Right lobe of liver (tissue), 6 donors: ENCODE results near the gene TEX52. TPM values are rescaled to one million over a fixed set of nuclear protein-coding genes. Genes with fewer than 3 reads are reported as not detected.

ENCODE experiments used
- ATAC-seq, 4 donors: fragments of 200-7000 bp; cut with Tn5 transposase; one replicate each; pipeline ENCODE4 v1.9.1; 2020; ENCODE audit warnings: mild to moderate bottlenecking in 4 of 4, moderate library complexity in 4 of 4
- DNase-seq, 3 donors: peaks; one replicate each; pipeline ENCODE4 v3.0.0-alpha.2; 2020
- H3K27ac ChIP-seq, 3 donors: fragments of 200-600 bp; one replicate each; pipeline ENCODE4 v1.8.0; 2022
- H3K27me3 ChIP-seq, 2 donors: fragments of 200-600 bp; one replicate each; pipeline ENCODE4 v1.8.0; 2022
- H3K36me3 ChIP-seq, 4 donors: fragments of 200-600 bp; sonication (generic) in 1 of 4; one replicate each; pipeline versions ENCODE4 v1.5.1 to v1.8.0; 2017 to 2022; ENCODE audit warnings: control low read depth in 1 of 4
- H3K4me1 ChIP-seq, 4 donors: fragments of 200-600 bp; sonication (generic) in 1 of 4; one replicate each; pipeline versions ENCODE4 v1.5.1 to v1.8.0; 2017 to 2022; ENCODE audit warnings: control low read depth in 1 of 4
- H3K4me3 ChIP-seq, 3 donors: fragments of 200-600 bp; one replicate each; pipeline ENCODE4 v1.8.0; 2022
- H3K9me3 ChIP-seq, 4 donors: fragments of 200-600 bp; sonication (generic) in 1 of 4; one replicate each; pipeline versions ENCODE4 v1.5.1 to v1.8.0; 2017 to 2022; ENCODE audit warnings: control low read depth in 1 of 4
- POLR2A ChIP-seq: fragments of 450-650 bp; IDR thresholded peaks from one replicate; pipeline ENCODE4 v1.6.1; 2017; ENCODE audit warnings: antibody characterized with exemption, mild to moderate bottlenecking
- WGBS: methylation state at CpG from one replicate; pipeline ENCODE4 v1.1.6; 2018; ENCODE audit warnings: low coverage, low lambda C conversion rate; ENCODE audit not compliant: insufficient coverage; ENCODE audit errors: missing lambda C conversion rate; 5-methylcytosine and 5-hydroxymethylcytosine counted together
- intact Hi-C, 2 donors: fragments of 100-400 bp; cut with DNase I; formaldehyde crosslinking; loops; one replicate each; pipeline versions ENCODE4 v1.11.2 to v1.14.1; 2022
- long read RNA-seq: library from polyadenylated mRNA; unstranded; transcript quantifications from one replicate; pipeline ENCODE4 v2.0.0, GENCODE V29; 2019
- total RNA-seq, 6 experiments: library from RNA; depleted of rRNA in 2 of 6; stranded (reverse); fragments of >200 nt in 2 of 6; fragmentation: NEBNext Ultra II Directional in 3 of 6; extraction: Animal tissue kit (Norgen Biotek cat#: 25700) in 3 of 6; gene quantifications; one replicate each; pipeline versions ENCODE4 v1.1.0 to v1.2.4, GENCODE V29; 2016 to 2023
- TF ChIP-seq, protein P1 (sequence below), 4 donors: fragments of 200-600 bp in 3 of 4; fragments of 450-650 bp in 1 of 4; IDR thresholded peaks; one replicate each; pipeline versions ENCODE4 v1.5.1 to v1.8.0; 2016 to 2022; ENCODE audit warnings: antibody characterized with exemption in 4 of 4, mild to moderate bottlenecking in 2 of 4
- donor health status: DM: no; HTN: yes; CAD: no.
- donor health status: DM: no; HTN: no; CAD: no.
- donor health status: DM: no; HTN: no; CAD: no.
- donor health status: DM: no; HTN: yes; CAD: no.
- donor health status: DM: no; HTN: yes; CAD: no.

TEX52 gene
- not detected for total RNA-seq
- long read RNA-seq, result 0 reads

DNA sequence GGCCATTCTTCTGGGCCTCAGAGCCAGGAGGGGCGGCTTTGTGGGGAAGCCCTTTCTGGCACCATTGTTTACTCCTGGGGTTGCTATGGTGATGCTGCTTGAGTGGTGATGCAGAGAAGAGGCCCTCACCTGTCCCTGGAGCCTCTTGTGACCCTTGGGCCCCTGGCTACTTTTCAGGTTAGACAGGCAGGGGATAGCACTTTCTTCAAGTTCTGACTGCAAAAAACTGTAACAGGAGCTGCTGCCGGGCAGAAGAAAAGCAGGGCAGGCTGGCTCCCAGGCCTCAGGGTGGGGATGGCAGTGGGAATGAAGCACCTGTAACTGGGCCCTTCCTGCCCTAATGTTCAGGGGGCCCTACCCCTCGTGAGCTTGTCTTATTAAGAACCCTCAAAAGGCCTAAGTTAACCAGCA lies at the start of gene TEX52:
TEX52 (minus strand) TSS at position 19 of the 411 bp plus-strand sequence; CDS start at position 6, 13 bp downstream.
- Histone ChIP-seq H3K36me3 (no peaks in the 10 kb centered on the region), H3K4me1 (no peaks in the 10 kb centered on the region), H3K27ac (no peak within 1 kb of the TSS), H3K4me3 (no peak within 1 kb of the TSS), H3K27me3 (no peaks in the 10 kb centered on the region), H3K9me3 (no peaks in the 10 kb centered on the region)
- TF ChIP-seq, protein P1, sequence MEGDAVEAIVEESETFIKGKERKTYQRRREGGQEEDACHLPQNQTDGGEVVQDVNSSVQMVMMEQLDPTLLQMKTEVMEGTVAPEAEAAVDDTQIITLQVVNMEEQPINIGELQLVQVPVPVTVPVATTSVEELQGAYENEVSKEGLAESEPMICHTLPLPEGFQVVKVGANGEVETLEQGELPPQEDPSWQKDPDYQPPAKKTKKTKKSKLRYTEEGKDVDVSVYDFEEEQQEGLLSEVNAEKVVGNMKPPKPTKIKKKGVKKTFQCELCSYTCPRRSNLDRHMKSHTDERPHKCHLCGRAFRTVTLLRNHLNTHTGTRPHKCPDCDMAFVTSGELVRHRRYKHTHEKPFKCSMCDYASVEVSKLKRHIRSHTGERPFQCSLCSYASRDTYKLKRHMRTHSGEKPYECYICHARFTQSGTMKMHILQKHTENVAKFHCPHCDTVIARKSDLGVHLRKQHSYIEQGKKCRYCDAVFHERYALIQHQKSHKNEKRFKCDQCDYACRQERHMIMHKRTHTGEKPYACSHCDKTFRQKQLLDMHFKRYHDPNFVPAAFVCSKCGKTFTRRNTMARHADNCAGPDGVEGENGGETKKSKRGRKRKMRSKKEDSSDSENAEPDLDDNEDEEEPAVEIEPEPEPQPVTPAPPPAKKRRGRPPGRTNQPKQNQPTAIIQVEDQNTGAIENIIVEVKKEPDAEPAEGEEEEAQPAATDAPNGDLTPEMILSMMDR (IDR thresholded peaks at IDR 0.05), result no peak
- TF ChIP-seq POLR2A, result no peak
- DNase-seq, result no peak
- intact Hi-C loops, result loop anchor here in 1 of 2 donors (10.0 kb wide), 1 partner anchor 88 kb away; no protein-coding TSS in a partner anchor
- WGBS, result 100% methylated on average over 1 of the region's 3 CpGs
- ATAC-seq, result no peak

DNA sequence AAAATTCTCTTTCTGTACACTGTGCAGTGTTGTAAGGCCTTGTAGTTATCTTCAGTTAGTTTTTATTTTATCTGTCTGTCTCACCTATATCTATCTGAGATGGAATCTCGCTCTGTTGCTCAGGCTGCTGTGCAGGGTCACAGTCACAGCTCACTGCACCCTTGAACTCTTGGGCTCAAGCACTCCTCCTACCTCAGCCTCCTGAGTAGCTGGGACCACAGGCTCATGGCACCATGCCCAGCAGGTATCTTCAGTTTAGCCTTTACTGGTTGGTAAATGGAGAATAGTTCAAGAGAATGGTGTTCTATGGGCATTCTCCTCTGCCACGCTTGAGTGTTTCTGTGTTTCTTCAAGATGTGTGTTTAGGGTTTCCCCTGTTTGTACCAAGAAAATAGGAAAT lies 47.4 kb upstream of the TEX52 start:
- 93% methylated on average over 2 of the region's 2 CpGs for whole genome bisulfite sequencing
- Histone ChIP-seq H3K27ac (no peak overlapping the region), H3K9me3 (no peaks in the 10 kb centered on the region), H3K4me3 (no peak overlapping the region), H3K27me3 (no peaks in the 10 kb centered on the region), H3K4me1 (no peaks in the 10 kb centered on the region), H3K36me3 (no peaks in the 10 kb centered on the region)
- no peak for DNase-seq
- intact Hi-C loops, result no loop called here
- TF ChIP-seq POLR2A, result no peak
- TF ChIP-seq, protein P1 (IDR thresholded peaks at IDR 0.05), result no peak
- ATAC-seq, result no peak

- no peaks in the 10 kb centered on the region for H3K9me3 ChIP-seq
- no peak overlapping the region for H3K4me3 ChIP-seq
- ATAC-seq, result peak; percentile 67 to 92 (median 85)
- H3K4me1 ChIP-seq, result no peaks in the 10 kb centered on the region
- no peaks in the 10 kb centered on the region for H3K27me3 ChIP-seq
- H3K27ac ChIP-seq, result no peak overlapping the region
- intact Hi-C loops, result no loop called here
- TF ChIP-seq, protein P1 (IDR thresholded peaks at IDR 0.05), result no peak
- no peak for TF ChIP-seq POLR2A
- WGBS, result 34% methylated on average over 4 of the region's 4 CpGs
- no peak for DNase-seq
- no peaks in the 10 kb centered on the region for H3K36me3 ChIP-seq
These were observed 45.5 kb upstream of the TEX52 start for GRCh38 chr12:2902272-2902880.

DNA sequence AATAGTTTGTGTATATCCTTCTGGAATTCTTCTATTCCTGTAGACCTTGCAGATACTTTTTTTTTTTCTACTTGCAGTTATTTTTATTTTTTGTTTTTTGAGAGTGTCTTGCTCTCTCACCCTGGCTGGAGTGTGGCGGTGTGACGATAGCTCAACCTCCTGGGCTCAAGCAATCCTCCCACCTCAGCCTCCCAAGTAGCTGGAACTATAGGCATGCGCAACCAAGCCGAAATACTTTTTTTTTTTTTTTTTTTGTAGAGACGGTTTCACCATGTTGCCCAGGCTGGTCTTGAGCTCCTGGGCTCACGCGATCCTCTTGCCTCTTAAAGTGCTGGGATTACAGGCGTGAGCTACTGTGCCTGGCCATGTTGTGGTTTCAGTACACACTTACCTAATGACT lies 43.8 kb upstream of the TEX52 start:
- no peaks in the 10 kb centered on the region for H3K4me1 ChIP-seq
- no peaks in the 10 kb centered on the region for H3K27me3 ChIP-seq
- intact Hi-C loops, result no loop called here
- H3K27ac ChIP-seq, result no peak overlapping the region
- H3K9me3 ChIP-seq, result no peaks in the 10 kb centered on the region
- H3K4me3 ChIP-seq, result no peak overlapping the region
- WGBS, result 95% methylated on average over 8 of the region's 8 CpGs
- no peak for TF ChIP-seq POLR2A
- H3K36me3 ChIP-seq, result no peaks in the 10 kb centered on the region
- DNase-seq, result no peak
- ATAC-seq, result no peak

- H3K4me1 ChIP-seq, result no peaks in the 10 kb centered on the region
- H3K27me3 ChIP-seq, result no peaks in the 10 kb centered on the region
- DNase-seq (no peak), ATAC-seq (no peak)
- no peaks in the 10 kb centered on the region for H3K36me3 ChIP-seq
- no peak for TF ChIP-seq POLR2A
- TF ChIP-seq, protein P1 (IDR thresholded peaks at IDR 0.05), result no peak
- 100% methylated on average over 1 of the region's 5 CpGs for WGBS
- H3K9me3 ChIP-seq, result no peaks in the 10 kb centered on the region
- H3K4me3 ChIP-seq, result no peak overlapping the region
- intact Hi-C loops, result no loop called here
- H3K27ac ChIP-seq, result no peak overlapping the region
These were observed 40.6 kb upstream of the TEX52 start for GRCh38 chr12:2897418-2897817.
